GM12878 (cell line): ENCODE results near the gene C2. TPM values are rescaled to one million over a fixed set of nuclear protein-coding genes. Genes with fewer than 3 reads are reported as not detected.

Experiments
- ATAC-seq: fragments of 200-7000 bp; cut with Tn5 transposase; 3 replicates; pipeline ENCODE4 v1.9.1; 2020; ENCODE audit warnings: mild to moderate bottlenecking, moderate library complexity
- BruUV-seq: library from RNA; stranded (reverse); fragments of 400-500 nt; replicated peaks from 2 replicates; lab custom pipeline; 2021; lab: Mats Ljungman, UMichigan
- CTCF ChIA-PET: fragments of 300-600 bp; sonication (Branson Sonifier 250); formaldehyde crosslinking; extraction: SDS; loops from one replicate; lab custom pipeline; 2021; ENCODE audit warnings: inconsistent platforms; lab: Yijun Ruan, JAX
- POLR2A ChIA-PET: fragments of 350-600 bp; formaldehyde crosslinking; extraction: SDS; loops from one replicate; lab custom pipeline; 2021; ENCODE audit warnings: inconsistent platforms; lab: Charles Lee
- RAD21 ChIA-PET: fragments of 300-600 bp; sonication (Branson Sonifier 250); formaldehyde crosslinking; loops from one replicate; lab custom pipeline; 2023; ENCODE audit warnings: antibody characterized with exemption; ENCODE audit not compliant: unreplicated experiment; lab: Charles Lee
- SMC1A ChIA-PET: fragments of 300-600 bp; sonication (Branson Sonifier 250); formaldehyde crosslinking; loops from one replicate; lab custom pipeline; 2023; ENCODE audit not compliant: unreplicated experiment, uncharacterized antibody; lab: Charles Lee
- DNase-seq: peaks from one replicate; pipeline ENCODE4 v3.0.0-alpha.2; 2011; ENCODE audit warnings: low read depth, low spot score
- FAIRE-seq: peaks from 3 replicates; lab custom pipeline; 2011; peaks lifted over from hg19 to GRCh38; lab: Jason Lieb, UNC
- H2AFZ ChIP-seq: 2 replicates; pipeline ENCODE4 v1.6.0; 2011; ENCODE audit warnings: low read depth, low read length, control low read depth; ENCODE audit not compliant: control insufficient read depth
- H3K27ac ChIP-seq: 2 replicates; pipeline ENCODE4 v1.5.1; 2011; ENCODE audit warnings: control low read depth; ENCODE audit not compliant: control insufficient read depth, insufficient read depth
- H3K27me3 ChIP-seq, 2 experiments: replicated peaks in 1 of 2; 2 replicates each; pipeline versions ENCODE4 v1.6.0 to v1.6.1; 2011; ENCODE audit warnings: low read length in 1 of 2; ENCODE audit not compliant: control insufficient read depth in 2 of 2, insufficient read depth in 2 of 2
- H3K36me3 ChIP-seq, 2 experiments: 2 replicates each; pipeline ENCODE4 v1.5.1; 2011; ENCODE audit warnings: low read length in 1 of 2; ENCODE audit not compliant: control insufficient read depth in 2 of 2, insufficient read depth in 2 of 2
- H3K4me1 ChIP-seq: 2 replicates; pipeline ENCODE4 v1.6.1; 2011; ENCODE audit warnings: mild to moderate bottlenecking, low read length, moderate library complexity, mixed read lengths; ENCODE audit not compliant: control insufficient read depth, insufficient read depth
- H3K4me2 ChIP-seq: 2 replicates; pipeline ENCODE4 v1.6.0; 2011; ENCODE audit warnings: control low read depth; ENCODE audit not compliant: control insufficient read depth, insufficient read depth
- H3K4me3 ChIP-seq: fragments of 200-600 bp; sonication (generic); 2 replicates; pipeline ENCODE4 v1.5.1; 2016
- H3K79me2 ChIP-seq: 2 replicates; pipeline ENCODE4 v1.6.0; 2011; ENCODE audit warnings: low read length; ENCODE audit not compliant: control insufficient read depth, insufficient read depth
- H3K9ac ChIP-seq: 2 replicates; pipeline ENCODE4 v1.8.0; 2011; ENCODE audit warnings: low read length, control low read depth, mixed read lengths; ENCODE audit not compliant: control insufficient read depth, insufficient read depth
- H3K9me3 ChIP-seq: replicated peaks from 3 replicates; pipeline ENCODE4 v1.5.1; 2011; ENCODE audit warnings: mild to moderate bottlenecking, low read length; ENCODE audit not compliant: control insufficient read depth, insufficient read depth
- H4K20me1 ChIP-seq: 2 replicates; pipeline ENCODE4 v1.6.0; 2011; ENCODE audit not compliant: control insufficient read depth, insufficient read depth
- BACH1 ChIP-seq: fragments of 450-650 bp; IDR thresholded peaks from 2 replicates; pipeline ENCODE4 v1.6.1; 2017; ENCODE audit warnings: mild to moderate bottlenecking, borderline replicate concordance
- BCLAF1 ChIP-seq: fragments of 450-650 bp; IDR thresholded peaks from 2 replicates; pipeline ENCODE4 v1.6.1; 2017; ENCODE audit warnings: antibody characterized with exemption, mild to moderate bottlenecking, moderate library complexity
- CBFB ChIP-seq: IDR thresholded peaks from 2 replicates; pipeline ENCODE4 v1.6.1; 2016; ENCODE audit warnings: antibody characterized with exemption, low read depth
- CBX3 ChIP-seq: fragments of 200-600 bp; sonication (generic); IDR thresholded peaks from 2 replicates; pipeline ENCODE4 v1.6.1; 2016; ENCODE audit warnings: low read depth, borderline replicate concordance
- CEBPB ChIP-seq, 2 experiments: fragments of 150-350 bp in 1 of 2; IDR thresholded peaks; 2 replicates each; pipeline ENCODE4 v1.6.1; 2012 to 2014; ENCODE audit warnings: low read depth in 2 of 2, low read length in 2 of 2, borderline replicate concordance in 1 of 2, inconsistent platforms in 1 of 2
- CHD2 ChIP-seq: IDR thresholded peaks from 2 replicates; pipeline ENCODE4 v1.6.1; 2011; ENCODE audit warnings: low read depth, low read length, improper control_type of control experiment, borderline replicate concordance
- ESRRA ChIP-seq: IDR thresholded peaks from 2 replicates; pipeline ENCODE4 v1.6.1; 2012; ENCODE audit warnings: mild to moderate bottlenecking, low read length, improper control_type of control experiment
- FOXK2 ChIP-seq: fragments of 450-650 bp; IDR thresholded peaks from 2 replicates; pipeline ENCODE4 v1.6.1; 2017; ENCODE audit warnings: mild to moderate bottlenecking, moderate library complexity
- JUNB ChIP-seq: IDR thresholded peaks from 2 replicates; pipeline ENCODE4 v1.6.1; 2016; ENCODE audit warnings: antibody characterized with exemption, mild to moderate bottlenecking
- MLLT1 ChIP-seq: fragments of 450-650 bp; IDR thresholded peaks from 2 replicates; pipeline ENCODE4 v1.6.1; 2016; ENCODE audit warnings: mild to moderate bottlenecking
- MYC ChIP-seq: IDR thresholded peaks from 2 replicates; pipeline ENCODE4 v1.6.1; 2011; ENCODE audit warnings: mild to moderate bottlenecking, low read length, moderate library complexity, inconsistent platforms; ENCODE audit not compliant: insufficient read depth, insufficient replicate concordance, insufficient read length, severe bottlenecking
- NBN ChIP-seq: fragments of 450-650 bp; IDR thresholded peaks from 2 replicates; pipeline ENCODE4 v1.6.1; 2016
- NFXL1 ChIP-seq: fragments of 450-650 bp; IDR thresholded peaks from 2 replicates; pipeline ENCODE4 v1.6.1; 2017; ENCODE audit warnings: antibody characterized with exemption, mild to moderate bottlenecking, borderline replicate concordance
- NR2C1 ChIP-seq: fragments of 450-650 bp; IDR thresholded peaks from 2 replicates; pipeline ENCODE4 v1.6.1; 2017; ENCODE audit warnings: antibody characterized with exemption, mild to moderate bottlenecking, moderate library complexity
- RB1 ChIP-seq: fragments of 450-650 bp; formaldehyde crosslinking; IDR thresholded peaks from 2 replicates; pipeline ENCODE4 v1.6.1; 2017; ENCODE audit warnings: mild to moderate bottlenecking, borderline replicate concordance
- RCOR1 ChIP-seq: conservative IDR thresholded peaks from 2 replicates; pipeline ENCODE4 v1.6.1; 2012; ENCODE audit warnings: low read depth, low read length, improper control_type of control experiment
- SIN3A ChIP-seq: IDR thresholded peaks from 2 replicates; pipeline ENCODE4 v1.6.1; 2012; ENCODE audit warnings: low read depth, low read length, improper control_type of control experiment
- SKIL ChIP-seq: fragments of 450-650 bp; IDR thresholded peaks from 2 replicates; pipeline ENCODE4 v1.6.1; 2017; ENCODE audit warnings: mild to moderate bottlenecking, low read depth, inconsistent platforms; ENCODE audit not compliant: poor library complexity, severe bottlenecking
- TCF7 ChIP-seq: IDR thresholded peaks from 2 replicates; pipeline ENCODE4 v1.6.1; 2014; ENCODE audit warnings: antibody characterized with exemption, borderline replicate concordance
- ZNF24 ChIP-seq: fragments of 450-650 bp; IDR thresholded peaks from 2 replicates; pipeline ENCODE4 v1.6.1; 2017; ENCODE audit warnings: antibody characterized with exemption, mild to moderate bottlenecking
- WGBS: methylation state at CpG from one replicate; pipeline ENCODE4 v1.1.6; 2016; ENCODE audit warnings: low lambda C conversion rate; ENCODE audit not compliant: insufficient replicate concordance, insufficient coverage; ENCODE audit errors: missing lambda C conversion rate; 5-methylcytosine and 5-hydroxymethylcytosine counted together
- in situ Hi-C: fragments of 300-500 bp; cut with MboI; formaldehyde crosslinking; loops from 9 replicates; pipeline ENCODE4 v1.14.3; 2018; ENCODE audit warnings: mixed read lengths
- intact Hi-C: fragments of 100-400 bp; cut with micrococcal nuclease; formaldehyde crosslinking; loops from one replicate; pipeline ENCODE4 v1.14.2; 2022; ENCODE audit not compliant: unreplicated experiment
- polyA plus RNA-seq, 11 experiments: library from polyadenylated mRNA; depleted of rRNA in 4 of 11; unstranded in 6 of 11; stranded (reverse) in 5 of 11; fragments of >200 nt; fragmentation: Nextera tagmentation in 4 of 11; fragmentation: Illumina TruSeq in 1 of 11; extraction: Ambion mirVana in 4 of 11; extraction: Trizol in 1 of 11; gene quantifications; 1 replicate in 1 of 11; 2 replicates in 10 of 11; pipeline versions ENCODE4 v1.2.1 to v1.2.3, GENCODE V29; 2011 to 2016; ENCODE audit warnings: inconsistent platforms in 2 of 11, missing spikeins in 2 of 11, low read depth in 1 of 11
- total RNA-seq, 4 experiments: library from RNA; depleted of rRNA in 3 of 4; stranded (reverse); fragments of >200 nt in 3 of 4; fragmentation: Illumina TruSeq in 1 of 4; extraction: Trizol in 1 of 4; gene quantifications; 2 replicates each; pipeline versions ENCODE4 v1.2.1 to v1.2.3, GENCODE V29; 2013 to 2021

C2 gene
- total and polyA plus RNA-seq, 10 of the 15 experiments (the other 5 are each of a cell fraction or from before 2014, with no cell fraction given) = 0.06 to 0.97 (median 0.21) TPM; not detected in 5

GRCh38 chr6:31947864-31948263, 20.3 kb downstream of the C2 start (continued):
- TF ChIP-seq SIN3A (no peak), MYC (no peak), ZNF24 (no peak), ESRRA (no peak), CBFB (no peak), MLLT1 (no peak), CHD2 (no peak), CEBPB (IDR thresholded peaks at IDR 0.05; ENCODE audit: borderline replicate concordance in 1 of 2, low read depth in 2 of 2, low read length in 2 of 2) (no peak), CBX3 (no peak), NBN (no peak), SKIL (no peak)
- TF ChIP-seq, all 136 proteins: peak for 0

- ATAC-seq = no peak
- H3K79me2 ChIP-seq = no peaks in the 10 kb centered on the region
- WGBS = 52% methylated on average over 5 of the region's 5 CpGs
- FAIRE-seq = no peak
- H3K36me3 ChIP-seq = peaks cover 3 to 9% of the 10 kb centered on the region in 2 experiments; a peak in 2 of 4 replicates
- ChIA-PET SMC1A (no interaction called here), CTCF (no interaction called here), POLR2A (no interaction called here), RAD21 (no interaction called here)
- H3K4me3 ChIP-seq = no peak overlapping the region
- no TSS peak for BruUV-seq
- intact Hi-C loops = no loop called here
- in situ Hi-C loops = no loop called here
- H3K9ac ChIP-seq = no peak overlapping the region
- no peak overlapping the region for H3K27ac ChIP-seq
- no peak overlapping the region for H2AFZ ChIP-seq
- H3K27me3 ChIP-seq = no peaks in the 10 kb centered on the region
- H3K9me3 ChIP-seq = no peaks in the 10 kb centered on the region
- no peak overlapping the region for H3K4me2 ChIP-seq
- no peak for DNase-seq
- H4K20me1 ChIP-seq = no peaks in the 10 kb centered on the region
- H3K4me1 ChIP-seq = peaks cover 3% of the 10 kb centered on the region; the same call in 1 of the 2 replicates
- TF ChIP-seq TCF7 = no peak
- TF ChIP-seq NFXL1 = no peak
- TF ChIP-seq CBX3 = no peak
- TF ChIP-seq RCOR1 = no peak
- TF ChIP-seq BACH1 = no peak
- TF ChIP-seq NR2C1 = no peak
- no peak for TF ChIP-seq RB1
- no peak for TF ChIP-seq BCLAF1
- no peak for TF ChIP-seq FOXK2
- TF ChIP-seq JUNB = no peak
These were observed 20.8 kb downstream of the C2 start for GRCh38 chr6:31948306-31948705.
